Hepatocyte (in vitro differentiated cells): ENCODE results near the gene RABAC1.

ENCODE experiments used
- EZH2 ChIP-seq: fragments of 200-600 bp; sonication (generic); IDR thresholded peaks from 2 replicates; pipeline ENCODE4 v1.6.1; 2016; ENCODE audit warnings: antibody characterized with exemption, mild to moderate bottlenecking, borderline replicate concordance
- EZH2phosphoT487 ChIP-seq: fragments of 200-600 bp; sonication (generic); IDR thresholded peaks from one replicate; pipeline ENCODE4 v1.6.1; 2018; ENCODE audit warnings: antibody characterized with exemption, mild to moderate bottlenecking, low read depth, moderate library complexity; ENCODE audit not compliant: unreplicated experiment, severe bottlenecking
- TF ChIP-seq, protein P1 (sequence below): fragments of 200-600 bp; sonication (generic); IDR thresholded peaks from 2 replicates; pipeline ENCODE4 v1.5.1; 2016; ENCODE audit warnings: antibody characterized with exemption, mild to moderate bottlenecking; ENCODE audit not compliant: poor library complexity

DNA sequence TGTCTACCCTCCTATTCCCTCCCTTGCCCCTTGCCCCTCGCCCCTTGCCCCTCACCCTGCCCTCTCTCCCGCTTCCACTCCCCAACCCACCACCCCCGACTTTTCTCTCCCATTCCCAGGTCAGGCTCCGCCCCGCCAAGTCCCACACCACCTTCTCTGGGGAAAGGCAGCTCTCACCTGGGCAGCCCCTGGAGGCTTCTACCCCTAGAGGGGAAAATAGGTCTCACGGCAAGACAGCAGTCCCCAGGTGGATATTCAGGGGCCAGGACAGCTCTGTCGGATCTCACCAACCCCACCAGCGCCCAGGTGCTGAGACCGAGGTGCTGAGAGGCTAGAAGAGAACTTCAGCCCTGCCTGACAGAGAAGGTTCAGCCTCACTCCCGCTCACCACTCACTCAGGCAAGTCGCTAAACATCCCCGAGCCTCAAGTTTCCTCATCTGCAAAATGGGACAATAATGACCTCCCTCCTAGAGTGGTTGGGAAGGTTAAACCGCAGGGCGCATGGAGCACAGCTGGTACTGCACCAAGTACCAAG, 29.5 kb downstream of the RABAC1 start:
- TF ChIP-seq, protein P1, sequence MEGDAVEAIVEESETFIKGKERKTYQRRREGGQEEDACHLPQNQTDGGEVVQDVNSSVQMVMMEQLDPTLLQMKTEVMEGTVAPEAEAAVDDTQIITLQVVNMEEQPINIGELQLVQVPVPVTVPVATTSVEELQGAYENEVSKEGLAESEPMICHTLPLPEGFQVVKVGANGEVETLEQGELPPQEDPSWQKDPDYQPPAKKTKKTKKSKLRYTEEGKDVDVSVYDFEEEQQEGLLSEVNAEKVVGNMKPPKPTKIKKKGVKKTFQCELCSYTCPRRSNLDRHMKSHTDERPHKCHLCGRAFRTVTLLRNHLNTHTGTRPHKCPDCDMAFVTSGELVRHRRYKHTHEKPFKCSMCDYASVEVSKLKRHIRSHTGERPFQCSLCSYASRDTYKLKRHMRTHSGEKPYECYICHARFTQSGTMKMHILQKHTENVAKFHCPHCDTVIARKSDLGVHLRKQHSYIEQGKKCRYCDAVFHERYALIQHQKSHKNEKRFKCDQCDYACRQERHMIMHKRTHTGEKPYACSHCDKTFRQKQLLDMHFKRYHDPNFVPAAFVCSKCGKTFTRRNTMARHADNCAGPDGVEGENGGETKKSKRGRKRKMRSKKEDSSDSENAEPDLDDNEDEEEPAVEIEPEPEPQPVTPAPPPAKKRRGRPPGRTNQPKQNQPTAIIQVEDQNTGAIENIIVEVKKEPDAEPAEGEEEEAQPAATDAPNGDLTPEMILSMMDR = no peak
- peak; percentile 54 for TF ChIP-seq EZH2
- no peak for TF ChIP-seq EZH2phosphoT487
